Stimulated activated CD8-positive, alpha-beta memory T cell treated with anti-CD3 and anti-CD28 coated beads, Interleukin-4, amount 100 ng/mL, for 1 hour (primary cell): ENCODE data around the gene KLF9.

Experiments
- DNase-seq, 2 donors: peaks; one replicate each; pipeline ENCODE4 v3.0.0-alpha.2; 2020; ENCODE audit warnings: low read depth in 2 of 2, low spot score in 1 of 2

Gene KLF9

DNA sequence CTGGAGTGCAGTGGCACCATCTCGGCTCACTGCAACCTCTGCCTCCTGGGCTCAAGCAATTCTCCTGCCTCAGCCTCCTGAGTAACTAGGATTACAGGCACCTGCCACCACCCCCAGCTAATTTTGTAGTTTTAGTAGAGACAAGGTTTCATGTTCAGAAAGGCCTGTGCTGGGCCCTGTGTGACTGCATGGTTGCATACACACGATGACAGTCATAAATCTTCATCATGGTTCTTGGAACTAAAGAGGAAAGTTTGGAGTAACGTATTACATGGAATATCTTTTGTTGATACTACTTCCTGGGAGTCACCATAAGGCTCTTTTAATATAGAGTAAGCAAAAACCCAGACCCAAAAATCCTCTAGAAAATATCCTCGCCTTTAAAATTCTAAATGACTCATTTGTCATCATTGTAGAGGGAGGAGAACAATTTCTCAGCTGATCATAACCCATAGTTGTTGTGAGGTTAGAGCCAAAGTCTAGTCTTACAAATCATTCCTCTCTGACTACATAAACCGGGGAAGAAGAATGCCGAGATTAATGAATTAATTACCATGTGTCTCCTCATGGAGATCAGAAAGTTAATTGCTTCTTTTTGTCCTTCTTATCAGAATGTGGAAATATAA is 47.0 kb downstream of the KLF9 start:
- no peak for DNase-seq

DNA sequence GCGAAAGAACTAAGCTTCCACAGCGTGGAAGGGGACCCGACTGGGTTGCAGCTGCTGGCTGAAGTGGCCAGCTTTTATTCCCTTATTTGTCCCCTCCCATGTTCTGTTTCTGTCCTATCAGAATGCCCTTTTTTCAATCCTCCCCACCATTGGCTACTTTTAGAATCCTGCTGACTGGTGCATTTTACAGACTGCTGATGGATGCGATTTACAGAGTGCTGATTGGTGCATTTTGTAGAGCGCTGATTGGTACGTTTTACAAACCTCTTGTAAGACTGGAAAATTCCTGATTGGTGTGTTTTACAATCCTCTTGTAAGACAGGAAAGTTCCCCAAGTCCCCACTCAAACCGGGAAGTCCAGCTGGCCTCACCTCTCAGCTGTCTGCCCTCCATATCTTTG is 50.7 kb downstream of the KLF9 start:
- no peak for DNase-seq

DNA sequence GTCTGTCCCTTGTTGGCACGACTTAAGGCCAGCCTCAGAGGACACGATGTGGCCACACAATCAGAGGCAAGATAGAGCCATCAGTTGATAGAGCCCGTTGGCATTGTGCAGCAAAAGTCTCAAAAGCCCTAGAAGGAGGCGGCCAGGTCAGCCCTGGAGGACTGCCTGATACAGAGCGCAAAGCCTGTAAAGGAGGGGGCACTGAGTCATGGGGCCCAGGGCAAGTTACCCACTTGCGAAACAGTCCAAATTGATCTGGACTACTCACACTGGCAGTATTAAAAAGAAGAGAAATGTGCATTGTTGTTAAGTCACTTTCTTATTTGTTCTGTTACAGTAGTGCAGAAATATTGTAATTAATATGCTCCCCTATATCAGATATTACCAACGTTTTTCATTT is 51.5 kb downstream of the KLF9 start:
- DNase-seq = no peak

DNA sequence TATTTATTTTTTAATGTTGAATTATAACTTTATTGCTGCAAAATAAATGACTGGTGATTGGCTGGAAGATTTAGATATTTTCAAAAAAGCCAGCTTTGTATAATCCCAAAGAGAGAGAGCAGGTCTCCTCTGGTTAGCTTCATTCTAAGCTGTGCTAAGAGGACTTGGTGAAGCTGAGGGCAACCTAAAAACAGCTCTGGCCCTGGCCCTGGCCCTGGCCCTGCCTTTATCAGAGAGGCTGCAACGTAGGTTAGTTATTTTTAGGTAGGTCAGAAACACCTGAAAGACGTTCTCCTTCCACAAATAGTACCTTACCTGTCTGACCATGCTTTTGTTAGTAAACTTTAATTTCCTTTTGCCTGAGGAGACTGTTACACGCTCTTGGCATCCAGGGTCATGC is 58.7 kb downstream of the KLF9 start:
- no peak for DNase-seq

DNA sequence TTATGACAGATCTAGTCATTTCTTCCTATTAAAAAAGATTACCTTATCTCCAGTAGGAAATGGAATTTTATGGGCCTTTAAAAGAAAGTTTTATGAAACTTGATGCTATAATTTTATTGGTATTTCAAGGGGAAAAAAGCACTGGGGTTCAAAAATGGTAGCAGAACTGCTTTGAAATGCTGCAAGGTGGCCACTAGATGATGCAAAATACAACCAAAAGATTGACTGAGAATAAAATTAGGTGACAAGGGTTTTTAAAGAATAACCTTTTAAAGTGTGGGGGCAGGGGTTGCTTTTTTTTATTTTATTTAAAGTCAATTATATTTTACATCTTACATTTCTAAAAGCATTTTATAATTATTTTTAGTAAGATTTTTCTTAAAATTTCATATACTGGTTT is 61.7 kb downstream of the KLF9 start:
- no peak for DNase-seq

DNA sequence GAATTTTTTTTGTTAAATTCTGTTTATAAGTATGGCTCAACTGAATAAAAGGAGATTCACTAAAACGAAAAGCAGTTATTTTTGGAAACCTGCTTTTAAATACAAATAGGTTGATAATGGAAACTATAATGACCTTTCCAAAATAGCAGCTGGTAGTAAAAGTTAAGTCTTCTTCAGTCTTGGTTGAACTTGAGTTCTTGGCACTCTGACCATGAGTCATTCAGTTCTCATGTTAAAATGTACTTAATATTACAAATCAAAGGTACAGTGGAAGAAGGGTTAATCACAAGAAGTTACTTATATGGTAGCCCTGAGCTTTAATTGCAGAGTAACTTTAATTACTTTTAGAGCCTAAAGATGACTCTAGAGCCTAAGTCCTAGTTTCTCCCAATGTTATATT is 62.1 kb downstream of the KLF9 start:
- no peak for DNase-seq

DNA sequence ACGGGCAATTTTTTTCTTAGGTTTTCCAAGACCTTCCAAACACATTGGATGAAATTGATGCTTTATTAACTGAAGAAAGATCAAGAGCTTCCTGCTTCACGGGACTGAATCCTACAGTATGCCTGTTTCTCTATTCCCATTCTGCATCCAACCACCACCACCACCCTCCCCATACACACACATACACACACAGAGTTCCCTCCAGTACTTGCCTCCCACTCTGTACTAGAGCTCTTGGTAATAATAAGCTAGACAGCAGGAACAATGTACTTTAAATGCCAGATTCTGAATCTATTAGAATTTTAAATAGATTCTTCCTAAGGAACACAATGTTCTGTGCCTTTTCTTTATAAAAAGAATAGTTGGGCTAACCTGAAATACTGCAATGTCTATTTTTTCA is 67.4 kb downstream of the KLF9 start:
- no peak for DNase-seq

DNA sequence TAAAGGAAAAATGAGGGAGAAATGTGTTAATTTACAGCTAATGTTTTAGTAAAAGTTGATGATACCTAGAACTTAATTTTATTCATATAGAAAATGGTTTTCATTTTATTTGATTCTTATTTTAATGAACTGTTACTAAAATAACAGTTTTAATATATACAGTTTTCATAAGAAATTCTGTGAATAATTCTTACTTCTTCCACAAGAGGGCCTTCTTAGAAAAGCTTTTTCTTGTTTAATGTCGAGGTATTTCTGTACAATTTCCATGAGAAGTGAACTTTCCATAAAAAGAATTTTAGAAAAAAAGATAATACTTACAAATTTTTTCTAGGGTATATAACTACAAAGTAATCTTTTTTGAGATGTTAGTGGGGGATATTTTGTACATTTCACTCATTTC is 73.9 kb downstream of the KLF9 start:
- no peak for DNase-seq
